GM12878 (cell line): ENCODE measurements around the gene DIDO1. TPM values are rescaled to one million over a fixed set of nuclear protein-coding genes. Genes with fewer than 3 reads are reported as not detected.

Experiments used
- ATAC-seq: fragments of 200-7000 bp; cut with Tn5 transposase; 3 replicates; pipeline ENCODE4 v1.9.1; 2020; ENCODE audit warnings: mild to moderate bottlenecking, moderate library complexity
- BruUV-seq: library from RNA; stranded (reverse); fragments of 400-500 nt; replicated peaks from 2 replicates; lab custom pipeline; 2021; lab: Mats Ljungman, UMichigan
- CTCF ChIA-PET: fragments of 300-600 bp; sonication (Branson Sonifier 250); formaldehyde crosslinking; extraction: SDS; loops from one replicate; lab custom pipeline; 2021; ENCODE audit warnings: inconsistent platforms; lab: Yijun Ruan, JAX
- POLR2A ChIA-PET: fragments of 350-600 bp; formaldehyde crosslinking; extraction: SDS; loops from one replicate; lab custom pipeline; 2021; ENCODE audit warnings: inconsistent platforms; lab: Charles Lee
- RAD21 ChIA-PET: fragments of 300-600 bp; sonication (Branson Sonifier 250); formaldehyde crosslinking; loops from one replicate; lab custom pipeline; 2023; ENCODE audit warnings: antibody characterized with exemption; ENCODE audit not compliant: unreplicated experiment; lab: Charles Lee
- SMC1A ChIA-PET: fragments of 300-600 bp; sonication (Branson Sonifier 250); formaldehyde crosslinking; loops from one replicate; lab custom pipeline; 2023; ENCODE audit not compliant: unreplicated experiment, uncharacterized antibody; lab: Charles Lee
- DNase-seq: peaks from one replicate; pipeline ENCODE4 v3.0.0-alpha.2; 2011; ENCODE audit warnings: low read depth, low spot score
- FAIRE-seq: peaks from 3 replicates; lab custom pipeline; 2011; peaks lifted over from hg19 to GRCh38; lab: Jason Lieb, UNC
- H2AFZ ChIP-seq: 2 replicates; pipeline ENCODE4 v1.6.0; 2011; ENCODE audit warnings: low read depth, low read length, control low read depth; ENCODE audit not compliant: control insufficient read depth
- H3K27ac ChIP-seq: 2 replicates; pipeline ENCODE4 v1.5.1; 2011; ENCODE audit warnings: control low read depth; ENCODE audit not compliant: control insufficient read depth, insufficient read depth
- H3K27me3 ChIP-seq, 2 experiments: replicated peaks in 1 of 2; 2 replicates each; pipeline versions ENCODE4 v1.6.0 to v1.6.1; 2011; ENCODE audit warnings: low read length in 1 of 2; ENCODE audit not compliant: control insufficient read depth in 2 of 2, insufficient read depth in 2 of 2
- H3K36me3 ChIP-seq, 2 experiments: 2 replicates each; pipeline ENCODE4 v1.5.1; 2011; ENCODE audit warnings: low read length in 1 of 2; ENCODE audit not compliant: control insufficient read depth in 2 of 2, insufficient read depth in 2 of 2
- H3K4me1 ChIP-seq: 2 replicates; pipeline ENCODE4 v1.6.1; 2011; ENCODE audit warnings: mild to moderate bottlenecking, low read length, moderate library complexity, mixed read lengths; ENCODE audit not compliant: control insufficient read depth, insufficient read depth
- H3K4me2 ChIP-seq: 2 replicates; pipeline ENCODE4 v1.6.0; 2011; ENCODE audit warnings: control low read depth; ENCODE audit not compliant: control insufficient read depth, insufficient read depth
- H3K4me3 ChIP-seq: fragments of 200-600 bp; sonication (generic); 2 replicates; pipeline ENCODE4 v1.5.1; 2016
- H3K79me2 ChIP-seq: 2 replicates; pipeline ENCODE4 v1.6.0; 2011; ENCODE audit warnings: low read length; ENCODE audit not compliant: control insufficient read depth, insufficient read depth
- H3K9ac ChIP-seq: 2 replicates; pipeline ENCODE4 v1.8.0; 2011; ENCODE audit warnings: low read length, control low read depth, mixed read lengths; ENCODE audit not compliant: control insufficient read depth, insufficient read depth
- H3K9me3 ChIP-seq: replicated peaks from 3 replicates; pipeline ENCODE4 v1.5.1; 2011; ENCODE audit warnings: mild to moderate bottlenecking, low read length; ENCODE audit not compliant: control insufficient read depth, insufficient read depth
- H4K20me1 ChIP-seq: 2 replicates; pipeline ENCODE4 v1.6.0; 2011; ENCODE audit not compliant: control insufficient read depth, insufficient read depth
- ASH2L ChIP-seq: fragments of 300-600, 200-600 bp; sonication (generic); IDR thresholded peaks from 2 replicates; pipeline ENCODE4 v1.6.1; 2017; ENCODE audit warnings: low read depth, mild to moderate bottlenecking, borderline replicate concordance
- CEBPB ChIP-seq, 2 experiments: fragments of 150-350 bp in 1 of 2; IDR thresholded peaks; 2 replicates each; pipeline ENCODE4 v1.6.1; 2012 to 2014; ENCODE audit warnings: low read depth in 2 of 2, low read length in 2 of 2, borderline replicate concordance in 1 of 2, inconsistent platforms in 1 of 2
- HDGF ChIP-seq: fragments of 450-650 bp; IDR thresholded peaks from 2 replicates; pipeline ENCODE4 v1.6.1; 2016; ENCODE audit warnings: antibody characterized with exemption
- JUND ChIP-seq: IDR thresholded peaks from 2 replicates; pipeline ENCODE4 v1.6.1; 2012; ENCODE audit warnings: low read depth, mild to moderate bottlenecking, low read length, improper control_type of control experiment, moderate library complexity
- KDM1A ChIP-seq: fragments of 200-600 bp; sonication (generic); IDR thresholded peaks from 2 replicates; pipeline ENCODE4 v1.6.1; 2016; ENCODE audit warnings: borderline replicate concordance
- MTA2 ChIP-seq: fragments of 450-650 bp; IDR thresholded peaks from 2 replicates; pipeline ENCODE4 v1.6.1; 2016; ENCODE audit warnings: low read depth, mild to moderate bottlenecking, moderate library complexity
- NRF1 ChIP-seq: conservative IDR thresholded peaks from 2 replicates; pipeline ENCODE4 v1.6.1; 2011; ENCODE audit warnings: mild to moderate bottlenecking, low read depth, low read length, improper control_type of control experiment
- RAD51 ChIP-seq: fragments of 450-650 bp; IDR thresholded peaks from 2 replicates; pipeline ENCODE4 v1.6.1; 2016; ENCODE audit warnings: moderate library complexity, mild to moderate bottlenecking, inconsistent platforms
- SREBF2 ChIP-seq: IDR thresholded peaks from 2 replicates; pipeline ENCODE4 v1.6.1; 2012; ENCODE audit warnings: mild to moderate bottlenecking, low read length
- TBL1XR1 ChIP-seq: IDR thresholded peaks from 2 replicates; pipeline ENCODE4 v1.6.1; 2012; ENCODE audit warnings: low read depth, low read length, improper control_type of control experiment
- ZNF24 ChIP-seq: fragments of 450-650 bp; IDR thresholded peaks from 2 replicates; pipeline ENCODE4 v1.6.1; 2017; ENCODE audit warnings: antibody characterized with exemption, mild to moderate bottlenecking
- ZZZ3 ChIP-seq: IDR thresholded peaks from 2 replicates; pipeline ENCODE4 v1.6.1; 2011; ENCODE audit warnings: low read depth; ENCODE audit not compliant: control insufficient read depth, insufficient read length
- WGBS: methylation state at CpG from one replicate; pipeline ENCODE4 v1.1.6; 2016; ENCODE audit warnings: low lambda C conversion rate; ENCODE audit not compliant: insufficient replicate concordance, insufficient coverage; ENCODE audit errors: missing lambda C conversion rate; 5-methylcytosine and 5-hydroxymethylcytosine counted together
- in situ Hi-C: fragments of 300-500 bp; cut with MboI; formaldehyde crosslinking; loops from 9 replicates; pipeline ENCODE4 v1.14.3; 2018; ENCODE audit warnings: mixed read lengths
- intact Hi-C: fragments of 100-400 bp; cut with micrococcal nuclease; formaldehyde crosslinking; loops from one replicate; pipeline ENCODE4 v1.14.2; 2022; ENCODE audit not compliant: unreplicated experiment
- polyA plus RNA-seq, 11 experiments: library from polyadenylated mRNA; depleted of rRNA in 4 of 11; unstranded in 6 of 11; stranded (reverse) in 5 of 11; fragments of >200 nt; fragmentation: Nextera tagmentation in 4 of 11; fragmentation: Illumina TruSeq in 1 of 11; extraction: Ambion mirVana in 4 of 11; extraction: Trizol in 1 of 11; gene quantifications; 1 replicate in 1 of 11; 2 replicates in 10 of 11; pipeline versions ENCODE4 v1.2.1 to v1.2.3, GENCODE V29; 2011 to 2016; ENCODE audit warnings: inconsistent platforms in 2 of 11, missing spikeins in 2 of 11, low read depth in 1 of 11
- total RNA-seq, 4 experiments: library from RNA; depleted of rRNA in 3 of 4; stranded (reverse); fragments of >200 nt in 3 of 4; fragmentation: Illumina TruSeq in 1 of 4; extraction: Trizol in 1 of 4; gene quantifications; 2 replicates each; pipeline versions ENCODE4 v1.2.1 to v1.2.3, GENCODE V29; 2013 to 2021
- TF ChIP-seq, protein P1 (sequence below): IDR thresholded peaks from 2 replicates; pipeline ENCODE4 v1.6.1; 2011; ENCODE audit warnings: mild to moderate bottlenecking, low read depth, low read length, moderate library complexity; ENCODE audit not compliant: insufficient replicate concordance
- TF ChIP-seq, protein P2 (sequence below): fragments of 450-650 bp; IDR thresholded peaks from 2 replicates; pipeline ENCODE4 v1.6.1; 2018; ENCODE audit warnings: mild to moderate bottlenecking, low read depth, moderate library complexity; ENCODE audit not compliant: partially characterized antibody
- TF ChIP-seq, protein P3 (sequence below): fragments of 450-650 bp; IDR thresholded peaks from 2 replicates; pipeline ENCODE4 v1.6.1; 2016; ENCODE audit warnings: mild to moderate bottlenecking

DIDO1 gene
- total and polyA plus RNA-seq, 10 of the 15 experiments (the other 5 are each of a cell fraction or from before 2014, with no cell fraction given), result 5.5 to 56.4 (median 38.4) TPM

DNA sequence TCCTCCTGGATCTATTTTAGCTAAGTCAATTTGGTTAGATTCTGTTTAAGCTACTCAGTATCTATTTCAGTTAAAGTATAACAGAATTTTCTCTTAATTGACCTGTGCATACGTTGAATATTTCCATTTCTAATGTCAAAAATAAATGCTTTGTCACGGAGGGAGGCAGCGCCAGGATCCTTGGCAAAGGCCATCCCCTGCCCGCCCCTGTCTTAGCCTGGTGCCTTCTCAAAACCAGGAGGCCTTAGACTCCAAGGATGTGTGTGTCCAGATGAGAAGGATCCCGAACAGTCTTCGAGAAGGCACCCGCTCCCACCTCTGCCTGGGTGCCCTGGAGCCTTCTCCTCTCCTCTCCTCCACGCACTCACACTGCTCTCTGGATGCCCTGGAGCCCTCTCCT, 87.0 kb downstream of the DIDO1 start:
- H4K20me1 ChIP-seq, result no peaks in the 10 kb centered on the region
- peaks cover 0 to 3% of the 10 kb centered on the region in 2 experiments; a peak in 3 of 4 replicates for H3K27me3 ChIP-seq
- ChIA-PET POLR2A (no interaction called here), RAD21 (no interaction called here), CTCF (interaction anchor here (1.0 kb wide), 1 partner anchor 54 kb away, joined by 3 read pairs; no protein-coding TSS in a partner anchor), SMC1A (no interaction called here)
- no TSS peak for BruUV-seq
- WGBS, result 73% methylated on average over 7 of the region's 8 CpGs
- H3K4me1 ChIP-seq, result peaks cover 6% of the 10 kb centered on the region
- no peak overlapping the region for H3K4me2 ChIP-seq
- H3K79me2 ChIP-seq, result no peaks in the 10 kb centered on the region
- TF ChIP-seq TBL1XR1 (no peak), HDGF (no peak), CEBPB (IDR thresholded peaks at IDR 0.05; ENCODE audit: borderline replicate concordance in 1 of 2, low read depth in 2 of 2, low read length in 2 of 2) (no peak), ZNF24 (no peak), SREBF2 (no peak), ASH2L (no peak), MTA2 (no peak), KDM1A (no peak), RAD51 (no peak), NRF1 (no peak), JUND (no peak), ZZZ3 (no peak)
- TF ChIP-seq, protein P1, sequence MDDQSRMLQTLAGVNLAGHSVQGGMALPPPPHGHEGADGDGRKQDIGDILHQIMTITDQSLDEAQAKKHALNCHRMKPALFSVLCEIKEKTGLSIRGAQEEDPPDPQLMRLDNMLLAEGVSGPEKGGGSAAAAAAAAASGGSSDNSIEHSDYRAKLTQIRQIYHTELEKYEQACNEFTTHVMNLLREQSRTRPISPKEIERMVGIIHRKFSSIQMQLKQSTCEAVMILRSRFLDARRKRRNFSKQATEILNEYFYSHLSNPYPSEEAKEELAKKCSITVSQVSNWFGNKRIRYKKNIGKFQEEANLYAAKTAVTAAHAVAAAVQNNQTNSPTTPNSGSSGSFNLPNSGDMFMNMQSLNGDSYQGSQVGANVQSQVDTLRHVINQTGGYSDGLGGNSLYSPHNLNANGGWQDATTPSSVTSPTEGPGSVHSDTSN, result no peak
- TF ChIP-seq, protein P2, sequence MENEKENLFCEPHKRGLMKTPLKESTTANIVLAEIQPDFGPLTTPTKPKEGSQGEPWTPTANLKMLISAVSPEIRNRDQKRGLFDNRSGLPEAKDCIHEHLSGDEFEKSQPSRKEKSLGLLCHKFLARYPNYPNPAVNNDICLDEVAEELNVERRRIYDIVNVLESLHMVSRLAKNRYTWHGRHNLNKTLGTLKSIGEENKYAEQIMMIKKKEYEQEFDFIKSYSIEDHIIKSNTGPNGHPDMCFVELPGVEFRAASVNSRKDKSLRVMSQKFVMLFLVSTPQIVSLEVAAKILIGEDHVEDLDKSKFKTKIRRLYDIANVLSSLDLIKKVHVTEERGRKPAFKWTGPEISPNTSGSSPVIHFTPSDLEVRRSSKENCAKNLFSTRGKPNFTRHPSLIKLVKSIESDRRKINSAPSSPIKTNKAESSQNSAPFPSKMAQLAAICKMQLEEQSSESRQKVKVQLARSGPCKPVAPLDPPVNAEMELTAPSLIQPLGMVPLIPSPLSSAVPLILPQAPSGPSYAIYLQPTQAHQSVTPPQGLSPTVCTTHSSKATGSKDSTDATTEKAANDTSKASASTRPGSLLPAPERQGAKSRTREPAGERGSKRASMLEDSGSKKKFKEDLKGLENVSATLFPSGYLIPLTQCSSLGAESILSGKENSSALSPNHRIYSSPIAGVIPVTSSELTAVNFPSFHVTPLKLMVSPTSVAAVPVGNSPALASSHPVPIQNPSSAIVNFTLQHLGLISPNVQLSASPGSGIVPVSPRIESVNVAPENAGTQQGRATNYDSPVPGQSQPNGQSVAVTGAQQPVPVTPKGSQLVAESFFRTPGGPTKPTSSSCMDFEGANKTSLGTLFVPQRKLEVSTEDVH, result no peak
- TF ChIP-seq, protein P3, sequence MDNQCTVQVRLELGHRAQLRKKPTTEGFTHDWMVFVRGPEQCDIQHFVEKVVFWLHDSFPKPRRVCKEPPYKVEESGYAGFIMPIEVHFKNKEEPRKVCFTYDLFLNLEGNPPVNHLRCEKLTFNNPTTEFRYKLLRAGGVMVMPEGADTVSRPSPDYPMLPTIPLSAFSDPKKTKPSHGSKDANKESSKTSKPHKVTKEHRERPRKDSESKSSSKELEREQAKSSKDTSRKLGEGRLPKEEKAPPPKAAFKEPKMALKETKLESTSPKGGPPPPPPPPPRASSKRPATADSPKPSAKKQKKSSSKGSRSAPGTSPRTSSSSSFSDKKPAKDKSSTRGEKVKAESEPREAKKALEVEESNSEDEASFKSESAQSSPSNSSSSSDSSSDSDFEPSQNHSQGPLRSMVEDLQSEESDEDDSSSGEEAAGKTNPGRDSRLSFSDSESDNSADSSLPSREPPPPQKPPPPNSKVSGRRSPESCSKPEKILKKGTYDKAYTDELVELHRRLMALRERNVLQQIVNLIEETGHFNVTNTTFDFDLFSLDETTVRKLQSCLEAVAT, result no peak
- no peaks in the 10 kb centered on the region for H3K9me3 ChIP-seq
- DNase-seq (no peak), FAIRE-seq (no peak), ATAC-seq (no peak)
- H2AFZ ChIP-seq, result no peak overlapping the region
- intact Hi-C loops, result no loop called here
- H3K4me3 ChIP-seq, result no peak overlapping the region
- H3K36me3 ChIP-seq, result no peaks in the 10 kb centered on the region
- no peak overlapping the region for H3K9ac ChIP-seq
- H3K27ac ChIP-seq, result no peak overlapping the region
- in situ Hi-C loops, result no loop called here
